HG03354 (cell line): ENCODE data around the gene SLC6A13.
"Not testable (repeated sequence)": the region's sequence is repeated elsewhere in the genome, so short reads cannot be mapped to it uniquely, and the experiment has no call there.

Experiments
- ATAC-seq: cut with Tn5 transposase; IDR thresholded peaks from one replicate; pipeline ENCODE4 v1.9.1; 2021; ENCODE audit warnings: mild to moderate bottlenecking; ENCODE audit not compliant: unreplicated experiment, poor library complexity, severe bottlenecking

Gene SLC6A13

GRCh38 chr12:237026-237815 is 25.4 kb downstream of the SLC6A13 start:
- no peak for ATAC-seq

- ATAC-seq, result no peak
Observed at GRCh38 chr12:236445-236844, 26.2 kb downstream of the SLC6A13 start.

GRCh38 chr12:235967-236366 is 26.7 kb downstream of the SLC6A13 start:
- ATAC-seq, result not testable (repeated sequence)

GRCh38 chr12:234891-235415 is 27.7 kb downstream of the SLC6A13 start:
- ATAC-seq, result no peak

DNA sequence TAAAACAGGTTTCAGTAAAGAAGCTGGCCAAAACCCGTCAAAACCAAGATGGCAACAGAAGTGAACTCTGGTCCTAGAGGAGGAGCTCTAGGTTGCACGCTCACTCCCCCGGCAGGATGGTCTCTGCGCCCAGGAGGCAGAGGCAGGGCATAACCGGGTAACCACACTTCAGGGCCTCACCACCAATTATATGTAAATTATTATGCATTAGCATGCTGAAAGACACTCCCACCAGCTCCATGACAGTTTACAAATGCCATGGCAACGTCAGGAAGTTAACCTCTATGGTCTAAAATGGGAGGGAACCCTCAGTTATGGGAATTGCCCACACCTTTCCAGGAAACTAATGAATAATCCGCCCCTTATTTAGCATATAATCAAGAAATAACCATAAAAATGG is 28.6 kb downstream of the SLC6A13 start:
- no peak for ATAC-seq

- ATAC-seq, result no peak
Observed at GRCh38 chr12:233615-233968, 29.0 kb downstream of the SLC6A13 start.

- ATAC-seq, result no peak
Observed at GRCh38 chr12:232731-233614, 29.7 kb downstream of the SLC6A13 start.

DNA sequence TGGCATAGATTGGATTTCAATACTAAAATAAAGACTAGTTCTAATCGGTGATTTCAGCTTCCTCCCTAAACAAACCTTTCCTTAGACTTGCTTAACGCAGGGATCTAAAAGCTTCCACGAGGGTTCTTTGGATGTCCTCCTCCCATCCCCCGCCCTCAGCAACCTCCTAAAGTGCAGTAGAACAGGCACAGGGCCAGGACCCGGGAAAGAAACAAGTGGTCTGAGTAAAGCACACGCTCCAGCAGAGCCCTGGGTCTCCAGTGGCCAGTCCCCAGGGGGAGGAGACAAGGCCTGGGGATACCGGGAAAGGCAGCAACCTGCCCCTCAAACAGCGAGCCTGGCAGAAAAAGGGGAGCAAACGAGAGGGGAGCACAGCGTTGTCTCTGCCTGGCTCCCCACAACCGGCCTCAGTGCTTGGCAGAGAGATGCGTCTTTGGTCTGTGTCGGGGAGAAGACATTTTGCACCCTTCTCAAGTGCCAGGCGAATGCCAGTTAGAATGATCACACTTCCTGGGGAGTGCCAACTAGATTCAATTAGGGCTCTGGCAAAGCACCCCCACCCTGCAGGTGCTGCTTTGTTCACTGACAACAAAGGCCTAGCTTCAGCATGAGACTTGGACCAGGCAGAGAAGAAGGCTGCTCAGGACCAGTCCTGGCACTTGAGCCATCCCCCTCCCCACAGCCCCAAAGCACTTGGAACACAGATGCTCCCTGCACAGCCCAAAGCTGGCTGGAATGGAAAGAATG is 31.5 kb downstream of the SLC6A13 start:
- no peak for ATAC-seq

DNA sequence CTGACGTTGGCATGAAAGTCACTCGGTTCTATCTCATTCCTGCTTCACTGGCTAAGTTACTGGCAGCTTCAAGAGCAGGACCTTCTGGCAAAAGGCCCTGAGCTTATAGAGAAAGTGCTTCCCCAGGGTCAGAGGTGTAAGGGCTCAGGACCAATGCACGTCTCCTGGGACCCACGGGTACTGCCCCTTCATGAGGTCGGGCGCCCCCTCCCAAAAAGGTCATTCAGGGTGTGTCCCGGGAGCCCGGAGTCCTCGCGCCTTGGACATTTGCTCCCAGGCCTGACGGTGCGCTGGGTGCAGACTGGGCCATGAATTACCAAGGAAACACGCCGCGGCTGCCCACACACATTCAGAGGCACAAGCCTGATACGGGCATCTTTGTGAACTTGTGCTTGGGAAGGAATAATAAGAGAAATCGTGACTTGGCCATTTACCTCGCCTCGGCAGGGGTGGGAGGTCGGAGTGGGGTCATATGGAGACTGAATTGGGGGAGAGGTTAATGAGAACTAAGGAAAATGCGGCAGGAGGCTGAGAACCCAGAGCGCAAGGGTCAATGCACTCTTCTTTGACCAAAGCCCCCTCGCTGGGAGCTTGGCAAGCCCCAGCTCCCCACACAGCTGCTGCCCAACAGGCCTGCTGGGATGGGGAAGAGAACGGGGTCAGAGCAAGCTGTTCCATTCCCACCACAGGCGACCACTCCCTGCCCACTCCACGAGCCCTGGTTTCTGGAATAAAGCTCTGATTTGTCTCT is 33.0 kb downstream of the SLC6A13 start:
- no peak for ATAC-seq

- no peak for ATAC-seq
Observed at GRCh38 chr12:228846-229200, 33.8 kb downstream of the SLC6A13 start.

- no peak for ATAC-seq
Observed at GRCh38 chr12:227923-228845, 34.5 kb downstream of the SLC6A13 start.

GRCh38 chr12:227286-227915 is 35.2 kb downstream of the SLC6A13 start:
- no peak for ATAC-seq

DNA sequence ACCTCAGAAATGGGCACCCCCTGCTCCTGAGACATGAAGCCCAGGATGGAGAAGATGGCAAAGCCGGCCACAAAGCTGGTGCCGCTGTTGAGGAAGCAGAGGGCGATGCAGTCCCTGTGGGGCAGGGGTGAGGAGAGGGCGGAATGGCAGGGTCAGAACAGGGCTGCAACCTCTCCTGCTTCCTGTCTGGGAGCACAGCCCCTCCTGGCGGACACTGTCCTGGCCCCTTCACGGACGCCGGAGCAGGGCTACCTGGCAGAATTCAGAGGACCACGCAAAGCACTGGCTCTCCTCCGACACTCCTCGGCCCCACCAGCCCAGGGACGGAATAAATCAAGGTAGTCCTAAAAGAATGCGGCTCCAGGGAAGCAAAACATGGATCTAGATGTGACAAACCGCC is 36.2 kb downstream of the SLC6A13 start:
- ATAC-seq, result no peak

DNA sequence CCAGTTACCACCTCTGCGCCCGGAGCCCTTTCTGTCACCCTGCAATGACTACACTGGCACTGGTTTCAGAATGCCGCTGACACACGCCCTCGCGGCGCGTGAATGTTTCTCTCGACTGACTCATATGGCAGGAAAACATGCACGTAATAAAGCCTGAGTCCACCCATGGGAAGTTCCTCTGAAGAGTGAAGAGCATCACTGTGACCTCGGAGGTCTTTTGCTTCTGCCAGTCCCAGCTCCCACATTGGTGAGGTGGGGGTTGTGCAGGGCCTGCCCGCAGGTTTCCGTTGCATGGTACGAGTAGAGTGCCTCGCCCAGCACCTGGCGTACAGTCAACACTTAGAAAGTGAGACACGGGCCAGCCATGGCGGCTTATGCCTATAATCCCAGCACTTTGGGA is 37.6 kb downstream of the SLC6A13 start:
- ATAC-seq, result no peak

DNA sequence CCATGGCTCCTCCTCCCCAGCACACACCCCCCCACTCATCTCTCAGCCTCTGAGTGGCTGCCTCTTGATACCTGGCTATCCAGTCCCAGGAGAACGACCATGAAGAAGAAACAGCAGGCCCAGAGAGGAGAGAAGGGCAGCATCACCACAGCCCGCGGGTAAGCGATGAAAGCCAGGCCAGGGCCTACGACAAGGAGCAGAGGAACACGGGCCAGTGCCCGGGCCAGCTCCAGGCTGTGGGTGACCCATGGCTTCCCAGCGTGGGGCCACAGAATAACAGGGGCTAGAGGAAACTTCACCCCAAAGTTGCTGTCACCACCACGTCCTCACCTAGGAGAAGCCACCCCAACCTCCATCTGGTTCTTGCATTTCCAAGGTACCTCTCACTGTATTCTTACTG is 38.3 kb downstream of the SLC6A13 start:
- ATAC-seq, result no peak

DNA sequence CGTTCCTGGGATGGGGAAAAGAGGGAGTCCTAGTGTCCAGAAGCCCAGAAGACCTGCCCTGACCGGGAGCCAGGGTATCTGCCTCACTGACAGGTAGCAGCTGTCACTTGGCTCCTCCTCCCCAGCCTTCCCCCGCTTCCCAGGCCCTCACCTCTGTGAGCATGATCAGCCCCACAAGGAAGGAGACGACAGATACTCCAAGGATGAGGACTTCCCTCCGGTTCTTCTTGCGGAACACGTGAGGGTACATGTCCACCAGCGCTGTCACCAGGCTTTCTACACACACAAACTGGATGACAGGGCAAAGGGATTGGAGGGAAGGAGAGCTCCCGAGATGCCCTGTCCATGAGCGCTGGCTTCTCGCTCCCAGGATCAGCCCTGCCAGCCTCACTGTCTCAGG is 38.8 kb downstream of the SLC6A13 start:
- no peak for ATAC-seq

DNA sequence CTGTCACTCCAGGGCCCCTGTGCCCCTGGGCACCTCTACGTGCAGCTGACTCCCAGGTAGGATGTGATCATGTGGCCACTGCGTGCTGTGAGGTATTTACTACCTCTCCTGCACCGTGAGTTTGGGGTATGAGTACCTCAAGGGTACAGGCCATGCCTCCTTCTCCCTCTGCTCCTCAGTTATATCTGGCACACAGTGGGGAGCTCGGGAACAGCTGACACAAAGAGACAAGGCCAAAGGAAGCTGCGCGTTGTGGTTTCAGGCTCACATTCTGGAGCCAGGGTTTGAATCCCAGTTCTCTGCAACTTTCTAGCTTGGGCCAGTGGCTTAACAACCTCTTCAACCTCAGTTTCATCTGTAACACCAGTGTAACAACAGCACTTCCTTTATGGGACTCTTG is 40.9 kb downstream of the SLC6A13 start:
- no peak for ATAC-seq

DNA sequence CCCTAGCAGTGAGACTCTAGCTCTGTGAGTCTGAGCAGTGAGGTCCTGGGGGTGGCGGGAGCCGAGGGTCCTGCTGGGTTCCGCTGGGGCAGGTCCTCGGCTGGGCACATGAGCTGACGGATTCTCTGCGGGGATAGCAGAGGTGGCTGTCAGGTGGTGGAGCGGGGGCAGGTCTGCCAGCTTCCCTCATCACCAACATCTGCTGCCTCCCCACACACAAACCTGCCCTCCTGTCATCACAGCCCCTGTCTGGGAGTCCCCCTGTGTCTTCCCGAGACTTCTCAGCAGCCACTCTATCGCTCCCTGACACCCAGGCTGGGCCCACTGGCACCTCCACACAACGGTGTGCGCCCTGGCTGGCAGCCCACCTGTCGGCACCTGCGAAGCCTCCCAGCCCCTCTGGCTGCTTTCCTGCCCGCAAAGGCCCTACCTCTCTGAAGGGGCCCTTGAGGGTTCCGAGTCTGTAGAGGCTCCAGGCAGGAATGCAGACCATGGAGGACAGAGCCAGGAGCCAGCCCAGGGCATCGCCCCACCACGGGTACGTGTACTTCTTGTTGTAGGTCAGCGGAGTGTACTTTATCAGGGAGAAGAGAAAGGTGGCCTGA is 41.6 kb downstream of the SLC6A13 start:
- ATAC-seq, result no peak
